GM23248 (cell line): ENCODE results near the gene CAV2. TPM values are rescaled to one million over a fixed set of nuclear protein-coding genes. Genes with fewer than 3 reads are reported as not detected.
A peak's percentile ranks its signal among the peaks of the same experiment; 100 is the strongest.

Experiments used
- DNase-seq: peaks from one replicate; pipeline ENCODE4 v3.0.0-alpha.2; 2015
- H2AFZ ChIP-seq: fragments of 200-600 bp; sonication (generic); 2 replicates; pipeline ENCODE4 v1.6.1; 2016; ENCODE audit warnings: antibody characterized with exemption
- H3F3A ChIP-seq: fragments of 200-600 bp; sonication (generic); 2 replicates; pipeline ENCODE4 v1.6.1; 2016; ENCODE audit warnings: mild to moderate bottlenecking, antibody characterized with exemption, mixed run types; ENCODE audit not compliant: insufficient read depth
- H3K27ac ChIP-seq: fragments of 200-600 bp; sonication (generic); 2 replicates; pipeline ENCODE4 v1.5.1; 2016; ENCODE audit warnings: mild to moderate bottlenecking
- H3K27me3 ChIP-seq: fragments of 200-600 bp; sonication (generic); replicated peaks from 2 replicates; pipeline ENCODE4 v1.6.1; 2016; ENCODE audit warnings: mild to moderate bottlenecking; ENCODE audit not compliant: insufficient read depth
- H3K36me3 ChIP-seq: fragments of 200-600 bp; sonication (generic); 2 replicates; pipeline ENCODE4 v1.6.1; 2016; ENCODE audit warnings: low read depth, mild to moderate bottlenecking
- H3K4me1 ChIP-seq: fragments of 200-600 bp; sonication (generic); 2 replicates; pipeline ENCODE4 v1.6.1; 2016; ENCODE audit warnings: mild to moderate bottlenecking; ENCODE audit not compliant: insufficient read depth
- H3K4me2 ChIP-seq: fragments of 200-600 bp; sonication (generic); one replicate; pipeline ENCODE4 v1.6.1; 2016; ENCODE audit warnings: mild to moderate bottlenecking; ENCODE audit not compliant: unreplicated experiment
- H3K4me3 ChIP-seq: fragments of 200-600 bp; sonication (generic); 2 replicates; pipeline ENCODE4 v1.5.1; 2016; ENCODE audit warnings: mild to moderate bottlenecking
- H3K79me2 ChIP-seq: fragments of 200-600 bp; sonication (generic); 2 replicates; pipeline ENCODE4 v1.6.1; 2016; ENCODE audit warnings: mild to moderate bottlenecking; ENCODE audit not compliant: insufficient read depth
- H3K9ac ChIP-seq: fragments of 200-600 bp; sonication (generic); 2 replicates; pipeline ENCODE4 v1.6.1; 2016; ENCODE audit warnings: mild to moderate bottlenecking
- H3K9me2 ChIP-seq: fragments of 200-600 bp; sonication (generic); 2 replicates; pipeline ENCODE4 v1.6.1; 2016; ENCODE audit warnings: mixed run types, mild to moderate bottlenecking, moderate library complexity; ENCODE audit not compliant: insufficient read depth
- H3K9me3 ChIP-seq: fragments of 200-600 bp; sonication (generic); one replicate; pipeline ENCODE4 v1.6.1; 2017; ENCODE audit warnings: low read depth
- H4K20me1 ChIP-seq: fragments of 200-600 bp; sonication (generic); 2 replicates; pipeline ENCODE4 v1.6.0; 2016; ENCODE audit not compliant: insufficient read depth
- EZH2 ChIP-seq: fragments of 200-600 bp; sonication (generic); IDR thresholded peaks from 2 replicates; pipeline ENCODE4 v1.6.1; 2018; ENCODE audit warnings: antibody characterized with exemption, mild to moderate bottlenecking; ENCODE audit not compliant: insufficient read depth, poor library complexity, severe bottlenecking
- EZH2phosphoT487 ChIP-seq: fragments of 200-600 bp; sonication (generic); IDR thresholded peaks from 2 replicates; pipeline ENCODE4 v1.6.1; 2018; ENCODE audit warnings: antibody characterized with exemption, moderate library complexity, mild to moderate bottlenecking, low read depth; ENCODE audit not compliant: insufficient read depth
- WGBS, 2 experiments: methylation state at CpG; one replicate each; pipeline ENCODE4 v1.1.6; 2015 to 2017; ENCODE audit warnings: low lambda C conversion rate in 2 of 2, low coverage in 1 of 2; ENCODE audit errors: missing lambda C conversion rate in 2 of 2; 5-methylcytosine and 5-hydroxymethylcytosine counted together
- in situ Hi-C: fragments of 300-500 bp; cut with MboI; formaldehyde crosslinking; loops from 2 replicates; pipeline ENCODE4 v1.15.0; 2020
- polyA plus RNA-seq: library from polyadenylated mRNA; unstranded; fragments of >200 nt; fragmentation: Nextera tagmentation; extraction: Ambion mirVana; gene quantifications from 2 replicates; pipeline ENCODE4 v1.2.1, GENCODE V29; 2016
- total RNA-seq: library from RNA; depleted of rRNA; stranded (reverse); fragments of >200 nt; shearing (Covaris generic); gene quantifications from 2 replicates; pipeline ENCODE4 v1.2.3, GENCODE V29; 2014

CAV2 gene
- total and polyA plus RNA-seq, 2 experiments from 2014 or later = 283 to 344 TPM

GRCh38 chr7:116545411-116545993 is 46.0 kb downstream of the CAV2 start:
- peaks cover 79% of the 10 kb centered on the region for H3K36me3 ChIP-seq
- H3K4me1 ChIP-seq = peaks cover 92% of the 10 kb centered on the region
- peaks cover 96% of the 10 kb centered on the region for H3F3A ChIP-seq
- H3K27ac ChIP-seq = peak overlapping the region; percentile 97
- H2AFZ ChIP-seq = no peak overlapping the region
- in situ Hi-C loops = no loop called here
- WGBS, 2 experiments = 80 to 84% methylated on average over 6 of the region's 6 CpGs
- H3K27me3 ChIP-seq = no peaks in the 10 kb centered on the region
- H3K4me3 ChIP-seq = no peak overlapping the region
- H3K4me2 ChIP-seq = no peak overlapping the region
- 0 out of 2 replicates have a peak overlapping the region, but pooled peaks have one; percentile 60 for H3K9ac ChIP-seq
- H4K20me1 ChIP-seq = no peaks in the 10 kb centered on the region
- H3K9me2 ChIP-seq = no peaks in the 10 kb centered on the region
- H3K79me2 ChIP-seq = peaks cover 90% of the 10 kb centered on the region
- TF ChIP-seq EZH2 = no peak
- TF ChIP-seq EZH2phosphoT487 = no peak
- no peak for DNase-seq
- H3K9me3 ChIP-seq = no peaks in the 10 kb centered on the region

- H3K36me3 ChIP-seq = peaks cover 79% of the 10 kb centered on the region
- WGBS, 2 experiments = 67 to 71% methylated on average over 11 of the region's 11 CpGs
- H3K27me3 ChIP-seq = no peaks in the 10 kb centered on the region
- in situ Hi-C loops = no loop called here
- no peaks in the 10 kb centered on the region for H3K9me2 ChIP-seq
- no peak overlapping the region for H3K4me3 ChIP-seq
- no peak overlapping the region for H2AFZ ChIP-seq
- no peak for DNase-seq
- peaks cover 90% of the 10 kb centered on the region for H3K79me2 ChIP-seq
- TF ChIP-seq EZH2phosphoT487 (no peak), EZH2 (no peak)
- no peaks in the 10 kb centered on the region for H4K20me1 ChIP-seq
- no peak overlapping the region for H3K4me2 ChIP-seq
- H3F3A ChIP-seq = peaks cover 96% of the 10 kb centered on the region
- no peak overlapping the region for H3K9ac ChIP-seq
- H3K4me1 ChIP-seq = peaks cover 92% of the 10 kb centered on the region
- H3K27ac ChIP-seq = peak overlapping the region; percentile 97
- no peaks in the 10 kb centered on the region for H3K9me3 ChIP-seq
These were observed 46.5 kb downstream of the CAV2 start for GRCh38 chr7:116546054-116546453.

- in situ Hi-C loops = no loop called here
- H3K4me3 ChIP-seq = peak overlapping the region; percentile 31
- H3F3A ChIP-seq = peaks cover 96% of the 10 kb centered on the region
- no peak overlapping the region for H2AFZ ChIP-seq
- WGBS, 2 experiments = 4 to 6% methylated on average over 1 of the region's 1 CpG
- no peaks in the 10 kb centered on the region for H3K9me3 ChIP-seq
- TF ChIP-seq EZH2phosphoT487 (no peak), EZH2 (no peak)
- peaks cover 79% of the 10 kb centered on the region for H3K36me3 ChIP-seq
- H3K27ac ChIP-seq = peak overlapping the region; percentile 97
- no peaks in the 10 kb centered on the region for H4K20me1 ChIP-seq
- peaks cover 86% of the 10 kb centered on the region for H3K4me1 ChIP-seq
- peaks cover 90% of the 10 kb centered on the region for H3K79me2 ChIP-seq
- peak; percentile 57 for DNase-seq
- no peaks in the 10 kb centered on the region for H3K27me3 ChIP-seq
- no peaks in the 10 kb centered on the region for H3K9me2 ChIP-seq
- H3K4me2 ChIP-seq = peak overlapping the region; percentile 52
- peak overlapping the region; percentile 68 for H3K9ac ChIP-seq
These were observed 47.4 kb downstream of the CAV2 start for GRCh38 chr7:116546916-116547315.

- Histone ChIP-seq H3K4me2 (peak overlapping the region; percentile 52), H3K27me3 (no peaks in the 10 kb centered on the region), H3K9ac (peak overlapping the region; percentile 68), H3K27ac (peak overlapping the region; percentile 97), H2AFZ (no peak overlapping the region), H4K20me1 (no peaks in the 10 kb centered on the region), H3K9me3 (no peaks in the 10 kb centered on the region), H3K4me1 (peaks cover 84% of the 10 kb centered on the region), H3K9me2 (no peaks in the 10 kb centered on the region), H3K4me3 (peak overlapping the region; percentile 31), H3K79me2 (peaks cover 90% of the 10 kb centered on the region), H3K36me3 (peaks cover 80% of the 10 kb centered on the region), H3F3A (peaks cover 96% of the 10 kb centered on the region)
- 16 to 19% methylated on average over 2 of the region's 2 CpGs for WGBS, 2 experiments
- in situ Hi-C loops = no loop called here
- TF ChIP-seq EZH2 (no peak), EZH2phosphoT487 (no peak)
- peak; percentile 97 for DNase-seq
These were observed 47.8 kb downstream of the CAV2 start for GRCh38 chr7:116547347-116547746.
